Testis (tissue), 2 donors: Measurements from ENCODE around the gene CCDC182.

Experiments used
- POLR2A ChIP-seq: fragments of 450-650 bp; IDR thresholded peaks from one replicate; pipeline ENCODE4 v1.6.1; 2017; ENCODE audit warnings: antibody characterized with exemption, mild to moderate bottlenecking, moderate library complexity
- TF ChIP-seq, protein P1 (sequence below), 3 experiments: fragments of 450-650 bp in 2 of 3; fragments of 200-600 bp in 1 of 3; sonication (generic) in 1 of 3; IDR thresholded peaks; one replicate each; pipeline ENCODE4 v1.5.1; 2016 to 2019; ENCODE audit warnings: antibody characterized with exemption in 3 of 3, mild to moderate bottlenecking in 2 of 3, moderate library complexity in 1 of 3

DNA sequence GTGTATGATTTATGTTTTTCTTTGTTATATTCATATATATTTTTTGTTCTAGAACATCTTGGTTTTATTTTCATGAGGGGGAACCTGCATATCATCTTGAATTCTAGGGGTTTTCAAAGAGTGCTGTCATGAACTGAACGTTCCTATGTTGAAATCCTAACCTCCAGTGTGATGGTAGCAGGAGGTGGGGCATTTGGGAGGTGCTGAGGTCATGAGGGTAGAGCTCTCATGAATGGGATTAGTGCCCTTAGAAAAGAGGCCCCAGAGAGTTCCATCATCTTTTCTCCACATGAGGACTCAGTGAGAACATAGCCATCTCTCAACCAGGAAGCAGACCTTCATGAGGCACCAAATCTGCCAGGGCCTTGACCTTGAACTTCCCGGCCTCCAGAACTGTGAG, 34.6 kb upstream of the CCDC182 start:
- TF ChIP-seq, protein P1, sequence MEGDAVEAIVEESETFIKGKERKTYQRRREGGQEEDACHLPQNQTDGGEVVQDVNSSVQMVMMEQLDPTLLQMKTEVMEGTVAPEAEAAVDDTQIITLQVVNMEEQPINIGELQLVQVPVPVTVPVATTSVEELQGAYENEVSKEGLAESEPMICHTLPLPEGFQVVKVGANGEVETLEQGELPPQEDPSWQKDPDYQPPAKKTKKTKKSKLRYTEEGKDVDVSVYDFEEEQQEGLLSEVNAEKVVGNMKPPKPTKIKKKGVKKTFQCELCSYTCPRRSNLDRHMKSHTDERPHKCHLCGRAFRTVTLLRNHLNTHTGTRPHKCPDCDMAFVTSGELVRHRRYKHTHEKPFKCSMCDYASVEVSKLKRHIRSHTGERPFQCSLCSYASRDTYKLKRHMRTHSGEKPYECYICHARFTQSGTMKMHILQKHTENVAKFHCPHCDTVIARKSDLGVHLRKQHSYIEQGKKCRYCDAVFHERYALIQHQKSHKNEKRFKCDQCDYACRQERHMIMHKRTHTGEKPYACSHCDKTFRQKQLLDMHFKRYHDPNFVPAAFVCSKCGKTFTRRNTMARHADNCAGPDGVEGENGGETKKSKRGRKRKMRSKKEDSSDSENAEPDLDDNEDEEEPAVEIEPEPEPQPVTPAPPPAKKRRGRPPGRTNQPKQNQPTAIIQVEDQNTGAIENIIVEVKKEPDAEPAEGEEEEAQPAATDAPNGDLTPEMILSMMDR (IDR thresholded peaks at IDR 0.05) = no peak
- no peak for TF ChIP-seq POLR2A
